HCT116 (cell line): Measurements from ENCODE around the gene SMIM5. TPM values are rescaled to one million over a fixed set of nuclear protein-coding genes. Genes with fewer than 3 reads are reported as not detected.

Experiments used
- ATAC-seq: fragments of 200-7000 bp; cut with Tn5 transposase; 2 replicates; pipeline ENCODE4 v1.9.1; 2020; ENCODE audit warnings: mild to moderate bottlenecking, moderate library complexity
- BruUV-seq: library from RNA; stranded (reverse); fragments of 400-500 nt; replicated peaks from 2 replicates; lab custom pipeline; 2021; lab: Mats Ljungman, UMichigan
- CTCF ChIA-PET: fragments of 300-600 bp; sonication (Branson Sonifier 250); formaldehyde crosslinking; loops from one replicate; lab custom pipeline; 2021; ENCODE audit warnings: antibody characterized with exemption; lab: Charles Lee
- POLR2A ChIA-PET: fragments of 300-600, 350-600 bp; sonication (Branson Sonifier 250); formaldehyde crosslinking; loops from one replicate; lab custom pipeline; 2021; ENCODE audit warnings: antibody characterized with exemption; lab: Charles Lee
- RAD21 ChIA-PET, 2 experiments: fragments of 300-600 bp; sonication (Branson Sonifier 250); formaldehyde crosslinking; loops; one replicate each; lab custom pipeline; 2023; ENCODE audit warnings: low total read pairs in 2 of 2; ENCODE audit not compliant: uncharacterized antibody in 2 of 2, unreplicated experiment in 2 of 2, low non-redundant PET in 1 of 2; lab: Charles Lee
- DNase-seq: peaks from one replicate; pipeline ENCODE4 v3.0.0-alpha.2; 2010; ENCODE audit warnings: low read depth, low spot score
- H2AFZ ChIP-seq: fragments of 200-600 bp; shearing (Covaris generic), sonication (generic); 2 replicates; pipeline ENCODE4 v1.6.1; 2017; ENCODE audit warnings: low read depth, mixed run types, mixed read lengths, antibody characterized with exemption, low read length; ENCODE audit not compliant: poor library complexity, severe bottlenecking
- H3K27ac ChIP-seq: 2 replicates; pipeline ENCODE4 v1.5.1; 2012; ENCODE audit warnings: low read depth, low read length
- H3K27me3 ChIP-seq: fragments of 200-600 bp; sonication (generic); 2 replicates; pipeline ENCODE4 v1.6.1; 2016; ENCODE audit warnings: mixed run types, low read length, mixed read lengths; ENCODE audit not compliant: insufficient read depth
- H3K36me3 ChIP-seq, 2 experiments: fragments of 200-500 bp in 1 of 2; fragments of 200-600 bp in 1 of 2; sonication (Bioruptor generic) in 1 of 2; sonication (generic) in 1 of 2; 2 replicates each; pipeline versions ENCODE4 v1.5.1 to v1.6.1; 2014 to 2016; ENCODE audit warnings: low read length in 2 of 2, inconsistent platforms in 1 of 2, mixed read lengths in 1 of 2, mixed run types in 1 of 2; ENCODE audit not compliant: insufficient read depth in 2 of 2, control insufficient read depth in 1 of 2
- H3K4me1 ChIP-seq, 2 experiments: fragments of 200-600 bp in 1 of 2; sonication (generic) in 1 of 2; 2 replicates each; pipeline versions ENCODE4 v1.5.1 to v1.6.1; 2012 to 2017; ENCODE audit warnings: low read length in 2 of 2, inconsistent platforms in 1 of 2, mild to moderate bottlenecking in 1 of 2, mixed read lengths in 1 of 2, mixed run types in 1 of 2, moderate library complexity in 1 of 2; ENCODE audit not compliant: insufficient read depth in 2 of 2, control insufficient read depth in 1 of 2
- H3K4me2 ChIP-seq: fragments of 200-600 bp; sonication (generic); 2 replicates; pipeline ENCODE4 v1.6.1; 2017; ENCODE audit warnings: mixed run types, low read length, mixed read lengths
- H3K4me3 ChIP-seq, 2 experiments: fragments of 200-600 bp in 1 of 2; sonication (generic) in 1 of 2; replicated peaks in 1 of 2; 2 replicates each; pipeline ENCODE4 v1.5.1; 2011 to 2016; ENCODE audit warnings: low read length in 2 of 2, control low read depth in 1 of 2, low read depth in 1 of 2, mild to moderate bottlenecking in 1 of 2, mixed read lengths in 1 of 2, mixed run types in 1 of 2
- H3K79me2 ChIP-seq: fragments of 200-600 bp; sonication (generic); 2 replicates; pipeline ENCODE4 v1.6.1; 2017; ENCODE audit warnings: mild to moderate bottlenecking, mixed run types, low read length, moderate library complexity, mixed read lengths; ENCODE audit not compliant: insufficient read depth
- H3K9ac ChIP-seq: fragments of 200-600 bp; sonication (generic); 2 replicates; pipeline ENCODE4 v1.6.1; 2016; ENCODE audit warnings: low read length, mixed read lengths
- H3K9me2 ChIP-seq: fragments of 200-600 bp; sonication (generic), shearing (Covaris generic); 2 replicates; pipeline ENCODE4 v1.6.1; 2017; ENCODE audit warnings: mixed run types, mild to moderate bottlenecking, moderate library complexity; ENCODE audit not compliant: insufficient read depth
- H3K9me3 ChIP-seq, 2 experiments: fragments of 200-500 bp in 1 of 2; fragments of 200-600 bp in 1 of 2; sonication (Bioruptor generic) in 1 of 2; sonication (generic) in 1 of 2; 2 replicates each; pipeline ENCODE4 v1.6.1; 2014 to 2017; ENCODE audit warnings: low read length in 2 of 2, mixed read lengths in 2 of 2, inconsistent platforms in 1 of 2, low read depth in 1 of 2, mild to moderate bottlenecking in 1 of 2, mixed run types in 1 of 2, moderate library complexity in 1 of 2; ENCODE audit not compliant: control insufficient read depth in 1 of 2, insufficient read depth in 1 of 2
- H4K20me1 ChIP-seq: fragments of 200-600 bp; sonication (generic), shearing (Covaris generic); 2 replicates; pipeline ENCODE4 v1.6.1; 2017; ENCODE audit warnings: mixed run types, mild to moderate bottlenecking, moderate library complexity; ENCODE audit not compliant: insufficient read depth
- CEBPB ChIP-seq: IDR thresholded peaks from 2 replicates; pipeline ENCODE4 v1.6.1; 2012; ENCODE audit warnings: low read depth
- EZH2 ChIP-seq: fragments of 200-600 bp; sonication (generic); IDR thresholded peaks from 2 replicates; pipeline ENCODE4 v1.6.1; 2017; ENCODE audit warnings: antibody characterized with exemption, mixed run types
- EZH2phosphoT487 ChIP-seq: fragments of 200-600 bp; IDR thresholded peaks from 2 replicates; pipeline ENCODE4 v1.6.1; 2018; ENCODE audit warnings: antibody characterized with exemption, borderline replicate concordance
- MAX ChIP-seq: IDR thresholded peaks from 2 replicates; pipeline ENCODE4 v1.6.1; 2012
- POLR2A ChIP-seq: IDR thresholded peaks from 2 replicates; pipeline ENCODE4 v1.7.0; 2011; ENCODE audit warnings: borderline replicate concordance; ENCODE audit not compliant: insufficient read depth, insufficient read length; ENCODE audit errors: extremely low read depth
- POLR2AphosphoS5 ChIP-seq: IDR thresholded peaks from 2 replicates; pipeline ENCODE4 v1.6.1; 2011; ENCODE audit warnings: mild to moderate bottlenecking, low read depth, low read length, moderate library complexity
- RAD21 ChIP-seq: IDR thresholded peaks from 2 replicates; pipeline ENCODE4 v1.6.1; 2012; ENCODE audit warnings: low read depth, mild to moderate bottlenecking
- REST ChIP-seq: IDR thresholded peaks from 2 replicates; pipeline ENCODE4 v1.6.1; 2012; ENCODE audit warnings: low read depth
- SIN3A ChIP-seq: IDR thresholded peaks from 2 replicates; pipeline ENCODE4 v1.6.1; 2012; ENCODE audit warnings: low read depth
- SP1 ChIP-seq: IDR thresholded peaks from 2 replicates; pipeline ENCODE4 v1.6.1; 2012; ENCODE audit warnings: low read depth
- TCF7L2 ChIP-seq: IDR thresholded peaks from 2 replicates; pipeline ENCODE4 v1.7.0; 2011; ENCODE audit warnings: borderline replicate concordance, inconsistent platforms; ENCODE audit not compliant: insufficient read depth, insufficient read length; ENCODE audit errors: extremely low read depth
- YY1 ChIP-seq: IDR thresholded peaks from 2 replicates; pipeline ENCODE4 v1.6.1; 2011; ENCODE audit warnings: low read length, low read depth, moderate library complexity, mild to moderate bottlenecking; ENCODE audit not compliant: insufficient replicate concordance; ENCODE audit errors: extremely low read depth
- ZBTB33 ChIP-seq: IDR thresholded peaks from 2 replicates; pipeline ENCODE4 v1.6.1; 2011; ENCODE audit warnings: mild to moderate bottlenecking, low read length, moderate library complexity; ENCODE audit not compliant: insufficient replicate concordance; ENCODE audit errors: extremely low read depth
- ZNF274 ChIP-seq: fragments of 200-500 bp; sonication (Bioruptor generic); IDR thresholded peaks from 2 replicates; pipeline ENCODE4 v1.6.1; 2014; ENCODE audit warnings: mild to moderate bottlenecking, low read depth, low read length, inconsistent platforms
- intact Hi-C: fragments of 100-400 bp; cut with micrococcal nuclease; formaldehyde crosslinking; loops from 2 replicates; pipeline ENCODE4 v1.10.0; 2022
- total RNA-seq: library from RNA; stranded (reverse); gene quantifications from one replicate; pipeline ENCODE4 v1.2.1, GENCODE V29; 2021; ENCODE audit not compliant: unreplicated experiment

The SMIM5 gene
- total RNA-seq, 1 experiment from 2014 or later = 0.12 TPM

GRCh38 chr17:75627094-75627493 is 6.1 kb upstream of the SMIM5 start (continued):
- TF ChIP-seq ZBTB33 (no peak), YY1 (no peak), SP1 (no peak), CEBPB (no peak), EZH2 (no peak), EZH2phosphoT487 (no peak), MAX (no peak), ZNF274 (no peak), POLR2A (no peak)

- intact Hi-C loops = no loop called here
- Histone ChIP-seq H3K36me3 (no peaks in the 10 kb centered on the region), H4K20me1 (no peaks in the 10 kb centered on the region), H3K27me3 (no peaks in the 10 kb centered on the region), H3K9ac (no peak overlapping the region), H3K27ac (no peak overlapping the region), H3K9me2 (no peaks in the 10 kb centered on the region), H3K9me3 (no peaks in the 10 kb centered on the region), H3K79me2 (no peaks in the 10 kb centered on the region), H2AFZ (no peak overlapping the region), H3K4me2 (no peak overlapping the region), H3K4me1 (peaks cover 5 to 10% of the 10 kb centered on the region in 2 experiments), H3K4me3 (no peak overlapping the region)
- CTCF ChIA-PET = interaction anchor here (2.0 to 2.4 kb wide), 3 partner anchors 8 to 119 kb away, joined by 7 to 12 read pairs (median 7); no protein-coding TSS in a partner anchor
- ATAC-seq (no peak), DNase-seq (no peak)
- TF ChIP-seq EZH2 = no peak
- TF ChIP-seq REST = no peak
- no peak for TF ChIP-seq POLR2AphosphoS5
- no peak for TF ChIP-seq POLR2A
- no peak for TF ChIP-seq EZH2phosphoT487
- TF ChIP-seq CEBPB = no peak
- TF ChIP-seq SIN3A = no peak
- no peak for TF ChIP-seq RAD21
- TF ChIP-seq ZBTB33 = no peak
- TF ChIP-seq TCF7L2 = no peak
- no peak for TF ChIP-seq YY1
- RAD21 ChIA-PET = interaction anchor here in 1 of 2 experiments (1.4 kb wide), 1 partner anchor 122 kb away, joined by 4 read pairs; no protein-coding TSS in a partner anchor
- no TSS peak for BruUV-seq
- POLR2A ChIA-PET = no interaction called here
Measured at GRCh38 chr17:75628425-75628824, 4.8 kb upstream of the SMIM5 start.
